ENCODE measurements around the gene DDX51.

DNA sequence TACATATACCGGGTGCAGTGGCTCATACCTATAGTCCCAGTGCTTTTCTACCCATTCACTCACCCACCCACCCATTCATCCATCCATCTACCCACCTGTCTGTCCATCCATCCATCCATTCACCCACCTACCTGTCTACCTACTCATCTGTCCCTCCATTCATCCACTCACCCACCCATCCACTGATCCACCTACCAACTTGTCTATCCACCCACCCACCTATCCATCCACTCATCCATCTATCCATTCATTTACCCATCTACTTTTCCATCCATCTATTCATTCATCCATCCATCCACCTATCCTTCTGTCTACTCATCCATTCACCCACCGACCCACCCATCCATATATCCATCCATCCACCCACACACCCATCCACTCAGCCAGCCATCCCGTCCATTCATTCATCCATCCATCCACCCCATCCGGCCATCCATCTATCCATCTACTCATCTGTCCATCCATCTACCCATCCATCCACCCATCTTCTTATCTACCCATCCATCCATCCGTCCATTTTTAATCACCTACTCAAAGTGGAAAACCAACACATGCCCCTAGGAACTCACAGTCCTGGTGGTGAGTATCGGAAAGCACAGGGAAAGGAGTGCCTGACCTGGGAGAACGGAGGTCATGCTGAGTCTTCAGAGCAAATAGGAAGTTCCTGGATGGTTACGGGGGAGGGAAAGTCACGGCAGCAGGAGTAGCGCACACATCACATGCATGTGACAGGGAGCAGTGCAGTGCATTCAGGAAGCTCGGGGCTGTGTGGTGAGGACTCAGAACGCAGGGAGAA, 20.0 kb downstream of the DDX51 start:
- TF ChIP-seq CTCF (IDR thresholded peaks at IDR 0.05) (no peak), POLR2A (IDR thresholded peaks at IDR 0.05) (no peak)
